Neural cell (in vitro differentiated cells): ENCODE data around the gene GDAP2. TPM values are rescaled to one million over a fixed set of nuclear protein-coding genes. Genes with fewer than 3 reads are reported as not detected.

Source experiments
- H2AFZ ChIP-seq: fragments of 200-600, 300-800 bp; sonication (generic), shearing (Covaris generic); 2 replicates; pipeline ENCODE4 v1.6.0; 2014; ENCODE audit warnings: low read depth, mild to moderate bottlenecking, antibody characterized with exemption, low read length, moderate library complexity
- H3F3A ChIP-seq: fragments of 200-600 bp; shearing (Covaris generic); 2 replicates; pipeline ENCODE4 v1.6.1; 2016; ENCODE audit warnings: mild to moderate bottlenecking, moderate library complexity, mixed read lengths, antibody characterized with exemption, low read length; ENCODE audit not compliant: insufficient read depth, poor library complexity, severe bottlenecking
- H3K27ac ChIP-seq: fragments of 200-600, 300-800 bp; sonication (generic), shearing (Covaris generic); 2 replicates; pipeline ENCODE4 v1.5.1; 2014; ENCODE audit warnings: mild to moderate bottlenecking, low read length, moderate library complexity
- H3K27me3 ChIP-seq: fragments of 300-800, 200-600 bp; sonication (generic), shearing (Covaris generic); 2 replicates; pipeline ENCODE4 v1.6.0; 2014; ENCODE audit warnings: mild to moderate bottlenecking, low read depth, low read length, moderate library complexity; ENCODE audit not compliant: insufficient read depth
- H3K36me3 ChIP-seq: fragments of 300-800, 200-600 bp; sonication (generic), shearing (Covaris generic); 2 replicates; pipeline ENCODE4 v1.5.1; 2014; ENCODE audit warnings: mild to moderate bottlenecking, antibody characterized with exemption, low read length, moderate library complexity; ENCODE audit not compliant: insufficient read depth
- H3K4me2 ChIP-seq: fragments of 300-800, 200-600 bp; sonication (generic), shearing (Covaris generic); 2 replicates; pipeline ENCODE4 v1.6.0; 2014; ENCODE audit warnings: mild to moderate bottlenecking, low read length
- H3K4me3 ChIP-seq: fragments of 300-800, 200-600 bp; sonication (generic), shearing (Covaris generic); 2 replicates; pipeline ENCODE4 v1.5.1; 2014; ENCODE audit warnings: mild to moderate bottlenecking, low read length, moderate library complexity
- H3K79me2 ChIP-seq: fragments of 200-600 bp; shearing (Covaris generic); replicated peaks from 2 replicates; pipeline ENCODE4 v1.6.0; 2014; ENCODE audit warnings: mild to moderate bottlenecking, low read length, moderate library complexity; ENCODE audit not compliant: insufficient read depth
- H3K9ac ChIP-seq: fragments of 300-800, 200-600 bp; sonication (generic), shearing (Covaris generic); 2 replicates; pipeline ENCODE4 v1.6.1; 2016; ENCODE audit warnings: mild to moderate bottlenecking, low read length, mixed read lengths
- H3K9me2 ChIP-seq: fragments of 200-600 bp; shearing (Covaris generic); 2 replicates; pipeline ENCODE4 v1.6.1; 2016; ENCODE audit warnings: mild to moderate bottlenecking, low read length, mixed read lengths; ENCODE audit not compliant: insufficient read depth
- H3K9me3 ChIP-seq: fragments of 200-600, 300-800 bp; sonication (generic), shearing (Covaris generic); 2 replicates; pipeline ENCODE4 v1.6.1; 2016; ENCODE audit warnings: mild to moderate bottlenecking, mixed run types, low read length, moderate library complexity, mixed read lengths
- H4K20me1 ChIP-seq: fragments of 200-600 bp; shearing (Covaris generic); 2 replicates; pipeline ENCODE4 v1.6.1; 2016; ENCODE audit warnings: mild to moderate bottlenecking, mixed run types; ENCODE audit not compliant: insufficient read depth
- MXI1 ChIP-seq: fragments of 450-650 bp; conservative IDR thresholded peaks from 2 replicates; pipeline ENCODE4 v1.6.1; 2014; ENCODE audit warnings: antibody characterized with exemption, mild to moderate bottlenecking; ENCODE audit not compliant: poor library complexity, severe bottlenecking
- POLR2AphosphoS5 ChIP-seq: IDR thresholded peaks from 2 replicates; pipeline ENCODE4 v1.6.1; 2012
- RAD21 ChIP-seq: fragments of 450-650 bp; conservative IDR thresholded peaks from 2 replicates; pipeline ENCODE4 v1.6.1; 2014; ENCODE audit warnings: antibody characterized with exemption, mild to moderate bottlenecking, moderate library complexity
- TAF1 ChIP-seq: IDR thresholded peaks from 2 replicates; pipeline ENCODE4 v1.6.1; 2012; ENCODE audit warnings: low read depth
- polyA plus RNA-seq: library from polyadenylated mRNA; depleted of rRNA; stranded (reverse); fragments of >200 nt; gene quantifications from 2 replicates; pipeline ENCODE4 v1.2.3, GENCODE V29; 2014
- TF ChIP-seq, protein P1 (sequence below): IDR thresholded peaks from 2 replicates; pipeline ENCODE4 v1.6.1; 2012; ENCODE audit warnings: borderline replicate concordance

Gene GDAP2
- polyA plus RNA-seq, 1 donor from 2014 or later: 6.8 TPM

DNA sequence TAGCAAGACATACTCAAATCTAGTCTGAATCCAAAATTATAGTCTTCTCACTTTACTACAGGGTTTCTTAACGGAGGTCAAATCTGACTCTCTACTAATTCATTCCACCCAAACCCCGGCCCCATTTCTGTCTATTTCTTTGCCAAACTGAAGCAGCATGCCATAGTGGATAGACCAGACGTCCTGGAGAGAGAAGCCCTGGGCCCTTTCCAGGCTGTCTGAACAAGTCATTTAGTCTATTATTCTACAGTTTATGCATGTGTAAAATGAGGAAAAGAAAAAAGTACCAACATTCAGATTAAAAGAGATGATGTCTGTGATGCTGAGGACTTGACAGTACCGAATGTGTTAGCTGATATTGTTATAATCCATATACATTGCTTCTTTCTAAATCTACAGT is 95.0 kb downstream of the GDAP2 start:
- H4K20me1 ChIP-seq: no peaks in the 10 kb centered on the region
- H3K27me3 ChIP-seq: no peaks in the 10 kb centered on the region
- TF ChIP-seq, protein P1, sequence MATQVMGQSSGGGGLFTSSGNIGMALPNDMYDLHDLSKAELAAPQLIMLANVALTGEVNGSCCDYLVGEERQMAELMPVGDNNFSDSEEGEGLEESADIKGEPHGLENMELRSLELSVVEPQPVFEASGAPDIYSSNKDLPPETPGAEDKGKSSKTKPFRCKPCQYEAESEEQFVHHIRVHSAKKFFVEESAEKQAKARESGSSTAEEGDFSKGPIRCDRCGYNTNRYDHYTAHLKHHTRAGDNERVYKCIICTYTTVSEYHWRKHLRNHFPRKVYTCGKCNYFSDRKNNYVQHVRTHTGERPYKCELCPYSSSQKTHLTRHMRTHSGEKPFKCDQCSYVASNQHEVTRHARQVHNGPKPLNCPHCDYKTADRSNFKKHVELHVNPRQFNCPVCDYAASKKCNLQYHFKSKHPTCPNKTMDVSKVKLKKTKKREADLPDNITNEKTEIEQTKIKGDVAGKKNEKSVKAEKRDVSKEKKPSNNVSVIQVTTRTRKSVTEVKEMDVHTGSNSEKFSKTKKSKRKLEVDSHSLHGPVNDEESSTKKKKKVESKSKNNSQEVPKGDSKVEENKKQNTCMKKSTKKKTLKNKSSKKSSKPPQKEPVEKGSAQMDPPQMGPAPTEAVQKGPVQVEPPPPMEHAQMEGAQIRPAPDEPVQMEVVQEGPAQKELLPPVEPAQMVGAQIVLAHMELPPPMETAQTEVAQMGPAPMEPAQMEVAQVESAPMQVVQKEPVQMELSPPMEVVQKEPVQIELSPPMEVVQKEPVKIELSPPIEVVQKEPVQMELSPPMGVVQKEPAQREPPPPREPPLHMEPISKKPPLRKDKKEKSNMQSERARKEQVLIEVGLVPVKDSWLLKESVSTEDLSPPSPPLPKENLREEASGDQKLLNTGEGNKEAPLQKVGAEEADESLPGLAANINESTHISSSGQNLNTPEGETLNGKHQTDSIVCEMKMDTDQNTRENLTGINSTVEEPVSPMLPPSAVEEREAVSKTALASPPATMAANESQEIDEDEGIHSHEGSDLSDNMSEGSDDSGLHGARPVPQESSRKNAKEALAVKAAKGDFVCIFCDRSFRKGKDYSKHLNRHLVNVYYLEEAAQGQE: no peak
- no peak overlapping the region for H3K9ac ChIP-seq
- no peak overlapping the region for H3K4me2 ChIP-seq
- H3K4me3 ChIP-seq: no peak overlapping the region
- no peak overlapping the region for H2AFZ ChIP-seq
- no peaks in the 10 kb centered on the region for H3F3A ChIP-seq
- no peaks in the 10 kb centered on the region for H3K9me2 ChIP-seq
- no peak overlapping the region for H3K27ac ChIP-seq
- no peaks in the 10 kb centered on the region for H3K79me2 ChIP-seq
- H3K9me3 ChIP-seq: no peaks in the 10 kb centered on the region
- H3K36me3 ChIP-seq: no peaks in the 10 kb centered on the region

DNA sequence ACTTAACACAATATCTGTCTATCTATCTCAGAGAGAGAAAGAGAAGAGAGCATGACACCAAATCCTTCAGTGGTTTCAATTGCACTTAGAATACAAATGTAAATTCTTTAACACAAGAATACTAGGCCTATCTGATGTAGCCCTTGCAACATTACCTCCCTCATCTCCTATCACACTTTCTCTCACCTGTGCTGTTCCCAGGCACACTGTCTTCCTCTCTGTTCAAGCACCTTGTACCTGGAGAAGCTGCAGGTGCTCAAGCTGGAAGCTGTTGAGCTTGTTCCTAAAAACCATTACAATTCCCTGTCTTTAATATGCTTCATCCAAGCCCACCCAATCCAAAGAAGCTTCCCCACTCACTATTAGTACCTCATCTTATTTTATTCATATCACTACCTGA is 97.0 kb downstream of the GDAP2 start:
- Histone ChIP-seq H3K27me3 (no peaks in the 10 kb centered on the region), H3K27ac (no peak overlapping the region), H3K36me3 (no peaks in the 10 kb centered on the region), H3K4me3 (no peak overlapping the region), H3F3A (no peaks in the 10 kb centered on the region), H2AFZ (no peak overlapping the region), H3K79me2 (no peaks in the 10 kb centered on the region), H4K20me1 (no peaks in the 10 kb centered on the region), H3K9ac (no peak overlapping the region), H3K9me3 (no peaks in the 10 kb centered on the region), H3K9me2 (no peaks in the 10 kb centered on the region), H3K4me2 (no peak overlapping the region)
- TF ChIP-seq, protein P1: no peak
- no peak for TF ChIP-seq POLR2AphosphoS5
- no peak for TF ChIP-seq TAF1
- no peak for TF ChIP-seq RAD21
- TF ChIP-seq MXI1: no peak

DNA sequence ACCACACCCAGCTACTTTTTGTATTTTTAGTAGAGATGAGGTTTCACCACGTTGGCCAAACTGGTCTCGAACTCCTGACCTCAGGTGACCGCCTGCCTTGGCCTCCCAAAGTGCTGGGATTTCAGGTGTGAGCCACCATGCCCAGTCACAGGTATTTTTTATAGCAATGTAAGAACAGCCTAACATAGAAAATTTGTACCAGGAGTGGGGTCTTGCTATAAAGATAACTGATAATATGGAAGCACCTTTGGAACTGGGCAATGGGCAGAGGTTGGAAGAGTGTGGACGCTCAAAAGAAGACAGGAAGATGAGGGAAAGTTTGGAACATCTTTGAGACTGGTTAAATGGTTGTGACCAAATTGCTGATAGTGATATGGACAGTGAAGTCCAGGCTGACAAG is 99.2 kb downstream of the GDAP2 start:
- Histone ChIP-seq H3K79me2 (no peaks in the 10 kb centered on the region), H3K4me2 (no peak overlapping the region), H3K9me3 (no peaks in the 10 kb centered on the region), H3K9me2 (no peaks in the 10 kb centered on the region), H3K27me3 (no peaks in the 10 kb centered on the region), H3K9ac (no peak overlapping the region), H3K36me3 (no peaks in the 10 kb centered on the region), H2AFZ (no peak overlapping the region), H3K27ac (no peak overlapping the region), H3K4me3 (no peak overlapping the region), H4K20me1 (no peaks in the 10 kb centered on the region), H3F3A (no peaks in the 10 kb centered on the region)
- TF ChIP-seq RAD21: no peak
- TF ChIP-seq, protein P1: no peak
